ENCODE data around the gene EIF4E2.

The EIF4E2 gene

GRCh38 chr2:232577841-232578240, 27.4 kb downstream of the EIF4E2 start:
- no peak overlapping the region for H2AFZ ChIP-seq (ENCODE audit: low read length)
- no peak for TF ChIP-seq CTCF (IDR thresholded peaks at IDR 0.05; ENCODE audit: low read length)
- H3F3A ChIP-seq (ENCODE audit: insufficient read depth, low read length), result no peaks in the 10 kb centered on the region
- no peaks in the 10 kb centered on the region for H3K9me3 ChIP-seq (ENCODE audit: low read length)
- H4K20me1 ChIP-seq (ENCODE audit: insufficient read depth, low read length), result no peaks in the 10 kb centered on the region
- H3K9ac ChIP-seq (ENCODE audit: low read length), result no peak overlapping the region
- H3K27me3 ChIP-seq (ENCODE audit: insufficient read depth, low read length), result no peaks in the 10 kb centered on the region
- peaks cover 19% of the 10 kb centered on the region; the same call in 1 of the 2 replicates for H3K36me3 ChIP-seq (ENCODE audit: insufficient read depth, low read length)
- no peak overlapping the region for H3K27ac ChIP-seq (ENCODE audit: low read depth, low read length, poor library complexity, severe bottlenecking)
- peaks cover 5% of the 10 kb centered on the region for H3K4me1 ChIP-seq (ENCODE audit: insufficient read depth, low read length, severe bottlenecking)
- H3K4me3 ChIP-seq (ENCODE audit: low read depth, low read length, poor library complexity, severe bottlenecking), result no peak overlapping the region
- no peaks in the 10 kb centered on the region for H3K9me2 ChIP-seq (ENCODE audit: low read depth, low read length)
- no peaks in the 10 kb centered on the region for H3K79me2 ChIP-seq (ENCODE audit: insufficient read depth, low read length)
- no peak overlapping the region for H3K4me2 ChIP-seq (ENCODE audit: low read length)

GRCh38 chr2:232578626-232579025, 28.1 kb downstream of the EIF4E2 start:
- Histone ChIP-seq H3K36me3 (ENCODE audit: insufficient read depth, low read length) (peaks cover 17% of the 10 kb centered on the region; the same call in 1 of the 2 replicates), H2AFZ (ENCODE audit: low read length) (no peak overlapping the region), H3K4me3 (ENCODE audit: low read depth, low read length, poor library complexity, severe bottlenecking) (no peak overlapping the region), H3K9ac (ENCODE audit: low read length) (no peak overlapping the region), H3K27me3 (ENCODE audit: insufficient read depth, low read length) (no peaks in the 10 kb centered on the region), H3K79me2 (ENCODE audit: insufficient read depth, low read length) (no peaks in the 10 kb centered on the region), H3K4me2 (ENCODE audit: low read length) (no peak overlapping the region), H3K9me3 (ENCODE audit: low read length) (no peaks in the 10 kb centered on the region), H3F3A (ENCODE audit: insufficient read depth, low read length) (no peaks in the 10 kb centered on the region), H3K27ac (ENCODE audit: low read depth, low read length, poor library complexity, severe bottlenecking) (no peak overlapping the region), H3K4me1 (ENCODE audit: insufficient read depth, low read length, severe bottlenecking) (peaks cover 5% of the 10 kb centered on the region), H4K20me1 (ENCODE audit: insufficient read depth, low read length) (no peaks in the 10 kb centered on the region), H3K9me2 (ENCODE audit: low read depth, low read length) (no peaks in the 10 kb centered on the region)
- no peak for TF ChIP-seq CTCF (IDR thresholded peaks at IDR 0.05; ENCODE audit: low read length)
- no peak for TF ChIP-seq EZH2 (IDR thresholded peaks at IDR 0.05; ENCODE audit: borderline replicate concordance, low read length)

- Histone ChIP-seq H3K4me1 (ENCODE audit: insufficient read depth, low read length, severe bottlenecking) (peaks cover 5% of the 10 kb centered on the region), H3K27ac (ENCODE audit: low read depth, low read length, poor library complexity, severe bottlenecking) (no peak overlapping the region), H3K4me2 (ENCODE audit: low read length) (no peak overlapping the region), H2AFZ (ENCODE audit: low read length) (no peak overlapping the region), H3F3A (ENCODE audit: insufficient read depth, low read length) (no peaks in the 10 kb centered on the region), H3K4me3 (ENCODE audit: low read depth, low read length, poor library complexity, severe bottlenecking) (no peak overlapping the region), H4K20me1 (ENCODE audit: insufficient read depth, low read length) (no peaks in the 10 kb centered on the region), H3K9ac (ENCODE audit: low read length) (no peak overlapping the region), H3K79me2 (ENCODE audit: insufficient read depth, low read length) (no peaks in the 10 kb centered on the region), H3K9me3 (ENCODE audit: low read length) (no peaks in the 10 kb centered on the region), H3K36me3 (ENCODE audit: insufficient read depth, low read length) (peaks cover 7% of the 10 kb centered on the region), H3K27me3 (ENCODE audit: insufficient read depth, low read length) (no peaks in the 10 kb centered on the region), H3K9me2 (ENCODE audit: low read depth, low read length) (no peaks in the 10 kb centered on the region)
- TF ChIP-seq CTCF (IDR thresholded peaks at IDR 0.05; ENCODE audit: low read length), result no peak
- no peak for TF ChIP-seq EZH2 (IDR thresholded peaks at IDR 0.05; ENCODE audit: borderline replicate concordance, low read length)
Observed at GRCh38 chr2:232580648-232580981, 30.1 kb downstream of the EIF4E2 start.

All from OCI-LY1 (cell line).